Keratinocyte (primary cell): Measurements from ENCODE around the gene FBXO34.

ENCODE experiments used
- CTCF ChIP-seq, 3 experiments: IDR thresholded peaks in 1 of 3; conservative IDR thresholded peaks in 1 of 3; optimal IDR thresholded peaks in 1 of 3; 2 replicates in 2 of 3; 3 replicates in 1 of 3; pipeline versions ENCODE3 to v1.5.1; 2011; ENCODE audit warnings: low read length in 3 of 3, mild to moderate bottlenecking in 3 of 3, moderate library complexity in 2 of 3, control low read depth in 1 of 3, inconsistent platforms in 1 of 3; ENCODE audit not compliant: insufficient read depth in 2 of 3; ENCODE audit errors: extremely low read depth in 1 of 3
- EZH2 ChIP-seq: IDR thresholded peaks from one replicate; pipeline ENCODE4 v1.6.1; 2012; ENCODE audit warnings: inconsistent platforms, mild to moderate bottlenecking, low read length, moderate library complexity

GRCh38 chr14:55221968-55222367, 49.3 kb upstream of the FBXO34 start:
- TF ChIP-seq CTCF (optimal IDR thresholded peaks at IDR 0.05 in 1 of 3, IDR thresholded peaks at IDR 0.05 in 1 of 3, conservative IDR thresholded peaks at IDR 0.05 in 1 of 3; ENCODE audit: extremely low read depth in 1 of 3, insufficient read depth in 2 of 3, low read length in 3 of 3) (no peak), EZH2 (no peak)
